ENCODE data around the gene KIF25.

- TF ChIP-seq, protein P1, sequence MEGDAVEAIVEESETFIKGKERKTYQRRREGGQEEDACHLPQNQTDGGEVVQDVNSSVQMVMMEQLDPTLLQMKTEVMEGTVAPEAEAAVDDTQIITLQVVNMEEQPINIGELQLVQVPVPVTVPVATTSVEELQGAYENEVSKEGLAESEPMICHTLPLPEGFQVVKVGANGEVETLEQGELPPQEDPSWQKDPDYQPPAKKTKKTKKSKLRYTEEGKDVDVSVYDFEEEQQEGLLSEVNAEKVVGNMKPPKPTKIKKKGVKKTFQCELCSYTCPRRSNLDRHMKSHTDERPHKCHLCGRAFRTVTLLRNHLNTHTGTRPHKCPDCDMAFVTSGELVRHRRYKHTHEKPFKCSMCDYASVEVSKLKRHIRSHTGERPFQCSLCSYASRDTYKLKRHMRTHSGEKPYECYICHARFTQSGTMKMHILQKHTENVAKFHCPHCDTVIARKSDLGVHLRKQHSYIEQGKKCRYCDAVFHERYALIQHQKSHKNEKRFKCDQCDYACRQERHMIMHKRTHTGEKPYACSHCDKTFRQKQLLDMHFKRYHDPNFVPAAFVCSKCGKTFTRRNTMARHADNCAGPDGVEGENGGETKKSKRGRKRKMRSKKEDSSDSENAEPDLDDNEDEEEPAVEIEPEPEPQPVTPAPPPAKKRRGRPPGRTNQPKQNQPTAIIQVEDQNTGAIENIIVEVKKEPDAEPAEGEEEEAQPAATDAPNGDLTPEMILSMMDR (IDR thresholded peaks at IDR 0.05): no peak
- no peak for TF ChIP-seq POLR2A (IDR thresholded peaks at IDR 0.05)
- TF ChIP-seq POLR2AphosphoS5 (IDR thresholded peaks at IDR 0.05): no peak
- no peak for TF ChIP-seq EP300 (IDR thresholded peaks at IDR 0.05)
These were observed 34.7 kb downstream of the KIF25 start for GRCh38 chr6:168032005-168032760.
